Measurements from ENCODE around the gene FNDC1.

FNDC1 gene

DNA sequence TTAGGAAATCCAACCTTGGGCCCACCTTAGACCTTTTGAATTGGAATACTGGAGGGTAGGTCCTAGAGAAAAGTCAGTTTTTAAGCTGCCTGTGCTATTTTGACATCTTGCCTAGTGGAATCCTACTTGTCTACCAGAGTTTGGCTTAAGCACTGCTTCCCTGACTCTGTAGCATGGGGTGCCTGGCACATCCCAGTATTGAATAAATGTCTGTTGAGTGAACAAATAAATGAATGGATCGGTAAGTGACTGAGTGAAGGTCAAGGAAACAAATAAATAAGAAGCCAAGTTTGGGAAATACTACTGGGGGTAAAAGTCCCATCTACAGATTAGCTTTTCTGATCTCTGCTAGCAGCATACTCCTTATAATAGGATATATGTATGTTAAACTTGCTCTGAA, 140.5 kb downstream of the FNDC1 start:
- no peak for DNase-seq (ENCODE audit: low read depth)

GRCh38 chr6:159311618-159312017, 142.4 kb downstream of the FNDC1 start:
- DNase-seq (ENCODE audit: low read depth): no peak

DNA sequence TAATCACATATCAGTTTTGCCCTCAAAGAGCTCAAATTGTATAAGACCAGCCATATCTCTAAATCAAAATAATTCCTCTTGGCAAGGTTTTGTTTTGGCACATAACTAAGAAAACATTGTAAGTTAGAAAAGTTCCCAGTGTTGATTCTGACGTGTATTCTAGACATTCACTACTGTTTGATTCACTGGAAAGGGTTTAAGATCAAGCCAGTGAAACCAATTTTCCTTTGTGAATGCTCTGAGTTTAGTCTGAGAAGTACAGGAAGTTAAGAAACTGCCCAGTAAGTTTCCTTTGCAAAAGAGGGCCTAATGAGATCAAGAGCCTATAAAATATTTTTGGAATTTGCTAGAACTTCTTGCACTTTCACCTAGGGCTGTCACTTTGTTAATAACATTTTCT, 143.0 kb downstream of the FNDC1 start:
- DNase-seq (ENCODE audit: low read depth): no peak

GRCh38 chr6:159313018-159313417, 143.8 kb downstream of the FNDC1 start:
- no peak for DNase-seq (ENCODE audit: low read depth)

DNA sequence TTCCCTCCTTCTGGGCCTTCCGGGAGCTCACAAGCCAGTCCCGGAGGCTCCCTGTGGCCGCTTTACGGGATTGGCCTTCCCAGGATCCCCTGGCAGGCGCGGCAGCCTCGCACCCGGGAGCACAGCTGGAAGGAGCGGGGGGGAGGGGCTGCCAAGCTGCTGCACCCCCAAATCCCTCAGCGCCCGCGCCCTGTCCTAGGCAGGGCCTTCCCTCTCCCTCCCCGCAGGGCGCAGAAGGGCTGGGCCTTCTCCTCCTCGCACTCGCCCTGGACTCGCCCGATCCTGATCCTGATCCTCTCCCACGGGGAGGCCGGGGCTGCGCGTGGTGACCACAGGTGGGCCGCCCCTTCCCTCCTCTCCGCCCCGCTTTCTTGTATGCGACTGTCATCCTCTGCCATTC, 146.4 kb downstream of the FNDC1 start:
- DNase-seq (ENCODE audit: low read depth): no peak

GRCh38 chr6:159317430-159317829, 148.2 kb downstream of the FNDC1 start:
- DNase-seq (ENCODE audit: low read depth): no peak

DNA sequence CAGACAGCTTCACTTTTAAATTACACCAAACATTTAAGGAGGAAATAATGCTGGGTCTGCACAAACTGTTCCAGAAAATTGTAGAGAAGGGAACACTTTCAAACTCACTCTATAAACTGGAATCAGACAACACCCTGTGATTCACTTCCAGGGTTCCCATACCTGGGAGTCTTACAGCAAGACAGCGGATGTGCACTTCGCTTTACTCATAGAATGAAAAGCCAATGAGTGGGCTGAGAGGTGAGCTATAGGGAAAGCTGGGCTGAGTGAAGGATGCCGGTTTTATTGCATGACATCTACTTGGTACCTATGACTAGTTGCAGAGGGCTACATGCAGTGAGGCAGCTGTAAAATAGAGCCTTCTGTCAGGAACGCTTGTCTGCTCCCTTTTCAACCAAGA, 152.1 kb downstream of the FNDC1 start:
- DNase-seq (ENCODE audit: low read depth): no peak
